ENCODE results near the gene DIRAS1.

Gene DIRAS1

DNA sequence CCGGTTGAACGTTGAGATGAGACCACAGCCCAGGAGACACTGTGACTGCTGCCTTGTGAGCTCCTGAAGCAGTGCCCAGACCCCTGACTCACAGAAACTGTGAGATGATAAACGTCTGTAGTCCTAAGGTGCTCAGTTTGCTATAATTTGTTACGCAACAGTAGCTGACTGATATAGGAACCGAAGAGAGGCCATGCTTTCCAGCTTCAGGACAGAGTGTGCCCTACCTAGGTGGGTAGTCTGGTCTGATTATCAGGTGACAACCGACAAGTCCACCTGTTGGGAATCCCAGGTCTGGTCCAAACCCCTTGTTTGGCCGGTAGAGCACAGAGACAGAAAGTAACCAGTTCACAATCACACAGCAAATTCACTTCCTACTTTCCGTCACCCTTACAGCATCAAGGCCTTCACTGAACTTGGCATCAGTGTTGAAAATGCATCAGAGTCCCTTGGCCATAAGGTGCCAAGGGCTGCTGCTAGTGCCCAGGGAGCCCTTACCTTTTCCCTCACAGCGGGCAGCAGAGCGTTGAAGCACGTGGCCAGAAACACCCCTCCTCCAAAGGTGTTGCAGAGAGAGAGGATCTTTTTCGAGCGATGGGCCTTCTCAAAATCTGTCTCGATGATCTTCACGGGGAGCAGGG lies 15.5 kb upstream of the DIRAS1 start:
- Histone ChIP-seq H3K9ac (ENCODE audit: low read length) (no peak overlapping the region), H3K9me2 (replicated peaks; ENCODE audit: insufficient read depth, low read length) (no peaks in the 10 kb centered on the region), H3K4me2 (ENCODE audit: low read depth, low read length, poor library complexity, severe bottlenecking) (no peak overlapping the region), H4K20me1 (ENCODE audit: low read depth, low read length) (no peaks in the 10 kb centered on the region), H3F3A (ENCODE audit: insufficient read depth) (no peaks in the 10 kb centered on the region), H3K79me2 (ENCODE audit: insufficient read depth, low read length) (0 out of 2 replicates have a peak, but pooled peaks cover 6% of the 10 kb centered on the region), H3K4me3 (ENCODE audit: insufficient read depth, low read length, poor library complexity, severe bottlenecking) (no peak overlapping the region), H3K27me3 (ENCODE audit: low read length) (no peaks in the 10 kb centered on the region), H3K36me3 (ENCODE audit: low read length) (0 out of 2 replicates have a peak, but pooled peaks cover 3% of the 10 kb centered on the region), H2AFZ (ENCODE audit: low read depth, low read length, severe bottlenecking) (no peak overlapping the region), H3K27ac (ENCODE audit: low read depth, low read length) (no peak overlapping the region), H3K9me3 (ENCODE audit: insufficient read depth, low read length) (no peaks in the 10 kb centered on the region)
- TF ChIP-seq CTCF (IDR thresholded peaks at IDR 0.05; ENCODE audit: insufficient read depth, low read length, poor library complexity, severe bottlenecking) = no peak
- no peak for TF ChIP-seq EZH2phosphoT487 (conservative IDR thresholded peaks at IDR 0.05; ENCODE audit: low read length)

- H3K4me3 ChIP-seq (ENCODE audit: insufficient read depth, low read length, poor library complexity, severe bottlenecking) = no peak overlapping the region
- H3K27me3 ChIP-seq (ENCODE audit: low read length) = no peaks in the 10 kb centered on the region
- no peaks in the 10 kb centered on the region for H4K20me1 ChIP-seq (ENCODE audit: low read depth, low read length)
- H3K36me3 ChIP-seq (ENCODE audit: low read length) = 0 out of 2 replicates have a peak, but pooled peaks cover 3% of the 10 kb centered on the region
- H2AFZ ChIP-seq (ENCODE audit: low read depth, low read length, severe bottlenecking) = no peak overlapping the region
- no peak overlapping the region for H3K4me2 ChIP-seq (ENCODE audit: low read depth, low read length, poor library complexity, severe bottlenecking)
- H3K9me3 ChIP-seq (ENCODE audit: insufficient read depth, low read length) = no peaks in the 10 kb centered on the region
- no peaks in the 10 kb centered on the region for H3F3A ChIP-seq (ENCODE audit: insufficient read depth)
- no peak for TF ChIP-seq EZH2phosphoT487 (conservative IDR thresholded peaks at IDR 0.05; ENCODE audit: low read length)
- no peak for TF ChIP-seq CTCF (IDR thresholded peaks at IDR 0.05; ENCODE audit: insufficient read depth, low read length, poor library complexity, severe bottlenecking)
- no peaks in the 10 kb centered on the region for H3K9me2 ChIP-seq (replicated peaks; ENCODE audit: insufficient read depth, low read length)
- H3K9ac ChIP-seq (ENCODE audit: low read length) = no peak overlapping the region
- H3K27ac ChIP-seq (ENCODE audit: low read depth, low read length) = no peak overlapping the region
- 0 out of 2 replicates have a peak, but pooled peaks cover 6% of the 10 kb centered on the region for H3K79me2 ChIP-seq (ENCODE audit: insufficient read depth, low read length)
These were observed 14.2 kb upstream of the DIRAS1 start for GRCh38 chr19:2735374-2735773.

DNA sequence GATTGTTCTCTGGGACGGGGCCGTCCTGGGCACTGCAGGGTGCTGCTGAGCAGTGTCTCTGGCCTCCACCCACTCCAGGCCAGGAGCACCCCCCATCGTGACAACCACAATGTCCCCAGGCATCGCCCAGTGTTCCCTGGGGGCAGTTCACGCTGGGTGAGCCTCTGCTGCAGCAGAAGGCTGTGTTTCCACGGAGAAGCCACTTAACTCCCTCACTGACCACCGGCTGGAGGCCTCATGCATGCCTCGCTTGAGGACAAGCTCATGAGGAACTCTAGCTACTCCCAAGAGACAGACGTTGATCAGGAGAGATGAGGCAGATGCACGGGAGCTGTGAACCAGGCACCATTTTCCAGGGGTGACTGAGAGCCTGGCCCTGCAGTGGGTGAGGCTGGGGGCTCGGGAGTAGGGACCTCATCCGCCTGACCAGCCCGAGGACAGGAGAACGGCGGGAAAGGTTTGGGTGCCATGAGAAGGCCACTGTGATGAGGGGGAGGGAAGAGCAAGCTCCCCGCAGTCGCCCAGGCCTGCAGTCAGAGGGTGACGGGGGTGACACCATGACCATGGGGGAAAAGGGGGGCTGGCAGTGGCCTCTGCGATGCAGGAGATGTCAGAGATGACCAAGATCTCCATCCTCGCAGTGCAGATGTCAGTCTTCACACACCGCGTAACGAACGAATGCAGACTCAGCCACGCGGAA lies 13.6 kb upstream of the DIRAS1 start:
- Histone ChIP-seq H3K9me3 (ENCODE audit: insufficient read depth, low read length) (no peaks in the 10 kb centered on the region), H3K9ac (ENCODE audit: low read length) (no peak overlapping the region), H3K27ac (ENCODE audit: low read depth, low read length) (no peak overlapping the region), H2AFZ (ENCODE audit: low read depth, low read length, severe bottlenecking) (no peak overlapping the region), H3K27me3 (ENCODE audit: low read length) (no peaks in the 10 kb centered on the region), H3F3A (ENCODE audit: insufficient read depth) (no peaks in the 10 kb centered on the region), H3K79me2 (ENCODE audit: insufficient read depth, low read length) (0 out of 2 replicates have a peak, but pooled peaks cover 6% of the 10 kb centered on the region), H3K4me3 (ENCODE audit: insufficient read depth, low read length, poor library complexity, severe bottlenecking) (no peak overlapping the region), H4K20me1 (ENCODE audit: low read depth, low read length) (no peaks in the 10 kb centered on the region), H3K9me2 (replicated peaks; ENCODE audit: insufficient read depth, low read length) (no peaks in the 10 kb centered on the region), H3K36me3 (ENCODE audit: low read length) (0 out of 2 replicates have a peak, but pooled peaks cover 3% of the 10 kb centered on the region), H3K4me2 (ENCODE audit: low read depth, low read length, poor library complexity, severe bottlenecking) (no peak overlapping the region)
- TF ChIP-seq CTCF (IDR thresholded peaks at IDR 0.05; ENCODE audit: insufficient read depth, low read length, poor library complexity, severe bottlenecking) (no peak), EZH2phosphoT487 (conservative IDR thresholded peaks at IDR 0.05; ENCODE audit: low read length) (no peak)
